Liver (tissue), 3 donors: ENCODE measurements around the gene EEA1.

Source experiments
- ATF3 ChIP-seq: IDR thresholded peaks from 2 replicates; pipeline ENCODE4 v1.6.1; 2016; ENCODE audit warnings: antibody characterized with exemption
- CTCF ChIP-seq: fragments of 150-350 bp; IDR thresholded peaks from 2 replicates; pipeline ENCODE4 v1.5.1; 2017; ENCODE audit warnings: improper control_type of control experiment, low read depth, low read length; ENCODE audit not compliant: missing input control
- EGR1 ChIP-seq, 2 donors: IDR thresholded peaks; 2 replicates each; pipeline ENCODE4 v1.6.1; 2016 to 2018; ENCODE audit warnings: antibody characterized with exemption in 2 of 2, low read depth in 2 of 2
- FOXA1 ChIP-seq: IDR thresholded peaks from 2 replicates; pipeline ENCODE4 v1.6.1; 2016; ENCODE audit warnings: antibody characterized with exemption
- FOXA2 ChIP-seq: IDR thresholded peaks from 2 replicates; pipeline ENCODE4 v1.6.1; 2016; ENCODE audit warnings: antibody characterized with exemption
- GABPA ChIP-seq, 2 donors: IDR thresholded peaks in 1 of 2; conservative IDR thresholded peaks in 1 of 2; 2 replicates each; pipeline ENCODE4 v1.6.1; 2016; ENCODE audit warnings: antibody characterized with exemption in 2 of 2, mild to moderate bottlenecking in 1 of 2, moderate library complexity in 1 of 2
- HNF4A ChIP-seq, 2 donors: conservative IDR thresholded peaks; 2 replicates each; pipeline ENCODE4 v1.6.1; 2016; ENCODE audit warnings: antibody characterized with exemption in 2 of 2, mild to moderate bottlenecking in 2 of 2
- MAX ChIP-seq: IDR thresholded peaks from 2 replicates; pipeline ENCODE4 v1.6.1; 2016; ENCODE audit warnings: antibody characterized with exemption
- RAD21 ChIP-seq, 2 donors: IDR thresholded peaks; 2 replicates each; pipeline ENCODE4 v1.6.1; 2016; ENCODE audit warnings: antibody characterized with exemption in 2 of 2, mild to moderate bottlenecking in 2 of 2
- REST ChIP-seq: IDR thresholded peaks from 2 replicates; pipeline ENCODE4 v1.6.1; 2016; ENCODE audit warnings: antibody characterized with exemption, mild to moderate bottlenecking
- TAF1 ChIP-seq: conservative IDR thresholded peaks from 2 replicates; pipeline ENCODE4 v1.6.1; 2016; ENCODE audit warnings: antibody characterized with exemption, mild to moderate bottlenecking
- YY1 ChIP-seq: IDR thresholded peaks from 2 replicates; pipeline ENCODE4 v1.6.1; 2016; ENCODE audit warnings: antibody characterized with exemption, mild to moderate bottlenecking
- ZBTB33 ChIP-seq: IDR thresholded peaks from 2 replicates; pipeline ENCODE4 v1.6.1; 2016; ENCODE audit warnings: antibody characterized with exemption
- donor health status: healthy.
- donor health status: healthy.

GRCh38 chr12:92721656-92722055 lies 207.4 kb downstream of the EEA1 start:
- TF ChIP-seq CTCF (no peak), YY1 (no peak), GABPA (IDR thresholded peaks at IDR 0.05 in 1 of 2, conservative IDR thresholded peaks at IDR 0.05 in 1 of 2) (no peak), FOXA1 (no peak), TAF1 (no peak), RAD21 (IDR thresholded peaks at IDR 0.05) (no peak), REST (no peak), ATF3 (no peak), MAX (no peak), EGR1 (IDR thresholded peaks at IDR 0.05; ENCODE audit: low read depth in 2 of 2) (no peak), ZBTB33 (no peak), HNF4A (conservative IDR thresholded peaks at IDR 0.05) (no peak), FOXA2 (no peak)
